ENCODE results near the gene CLEC16A.
"Not testable (repeated sequence)": the region's sequence is repeated elsewhere in the genome, so short reads cannot be mapped to it uniquely, and the experiment has no call there.

The CLEC16A gene

GRCh38 chr16:11213799-11214198 is 269.4 kb downstream of the CLEC16A start:
- H3K4me3 ChIP-seq (ENCODE audit: low read depth, low read length), result no peak overlapping the region
- TF ChIP-seq CTCF (IDR thresholded peaks at IDR 0.05; ENCODE audit: low read depth, low read length, missing control alignments), result no peak
- no peak for DNase-seq (ENCODE audit: low read depth)

GRCh38 chr16:11215935-11216556 is 271.7 kb downstream of the CLEC16A start:
- no peak for TF ChIP-seq CTCF (IDR thresholded peaks at IDR 0.05; ENCODE audit: low read depth, low read length, missing control alignments)
- no peak overlapping the region for H3K4me3 ChIP-seq (ENCODE audit: low read depth, low read length)

GRCh38 chr16:11217651-11218603 is 273.6 kb downstream of the CLEC16A start:
- TF ChIP-seq CTCF (IDR thresholded peaks at IDR 0.05; ENCODE audit: low read depth, low read length, missing control alignments), result no peak
- no peak for DNase-seq (ENCODE audit: low read depth)
- no peak overlapping the region for H3K4me3 ChIP-seq (ENCODE audit: low read depth, low read length)

More at GRCh38 chr16:11215935-11216556, 271.7 kb downstream of the CLEC16A start:
- DNase-seq (ENCODE audit: low read depth), result no peak

GRCh38 chr16:11218604-11218962 is 274.2 kb downstream of the CLEC16A start:
- H3K4me3 ChIP-seq (ENCODE audit: low read depth, low read length), result no peak overlapping the region
- TF ChIP-seq CTCF (IDR thresholded peaks at IDR 0.05; ENCODE audit: low read depth, low read length, missing control alignments), result peak; percentile 73
- DNase-seq (ENCODE audit: low read depth), result no peak

GRCh38 chr16:11219178-11219577 is 274.8 kb downstream of the CLEC16A start:
- TF ChIP-seq CTCF (IDR thresholded peaks at IDR 0.05; ENCODE audit: low read depth, low read length, missing control alignments), result no peak
- no peak for DNase-seq (ENCODE audit: low read depth)
- no peak overlapping the region for H3K4me3 ChIP-seq (ENCODE audit: low read depth, low read length)

- not testable (repeated sequence) for H3K4me3 ChIP-seq (ENCODE audit: low read depth, low read length); DNase-seq (ENCODE audit: low read depth)
These were observed 276.1 kb downstream of the CLEC16A start for GRCh38 chr16:11220507-11220906.

- no peak overlapping the region for H3K4me3 ChIP-seq (ENCODE audit: low read depth, low read length)
- no peak for TF ChIP-seq CTCF (IDR thresholded peaks at IDR 0.05; ENCODE audit: low read depth, low read length, missing control alignments)
- no peak for DNase-seq (ENCODE audit: low read depth)
These were observed 279.9 kb downstream of the CLEC16A start for GRCh38 chr16:11224096-11224893.
